Muscle of back (tissue), 13 donors: Measurements from ENCODE around the gene ACTR8. TPM values are rescaled to one million over a fixed set of nuclear protein-coding genes. Genes with fewer than 3 reads are reported as not detected.
"Not testable (repeated sequence)": the region's sequence is repeated elsewhere in the genome, so short reads cannot be mapped to it uniquely, and the experiment has no call there.

Experiments
- DNase-seq, 3 donors: peaks; one replicate each; pipeline versions ENCODE4 v3.0.0 to v3.0.0-alpha.2; 2013
- long read RNA-seq, 9 donors: transcript quantifications; one replicate each; lab custom pipeline, GENCODE V29; 2026
- polyA plus RNA-seq, 10 donors: library from polyadenylated mRNA; unstranded; fragments of 120-200 nt; gene quantifications; one replicate each; pipeline ENCODE4 v1.2.1, GENCODE V29; 2013; ENCODE audit not compliant: insufficient read length in 10 of 10

The ACTR8 gene, protein sequence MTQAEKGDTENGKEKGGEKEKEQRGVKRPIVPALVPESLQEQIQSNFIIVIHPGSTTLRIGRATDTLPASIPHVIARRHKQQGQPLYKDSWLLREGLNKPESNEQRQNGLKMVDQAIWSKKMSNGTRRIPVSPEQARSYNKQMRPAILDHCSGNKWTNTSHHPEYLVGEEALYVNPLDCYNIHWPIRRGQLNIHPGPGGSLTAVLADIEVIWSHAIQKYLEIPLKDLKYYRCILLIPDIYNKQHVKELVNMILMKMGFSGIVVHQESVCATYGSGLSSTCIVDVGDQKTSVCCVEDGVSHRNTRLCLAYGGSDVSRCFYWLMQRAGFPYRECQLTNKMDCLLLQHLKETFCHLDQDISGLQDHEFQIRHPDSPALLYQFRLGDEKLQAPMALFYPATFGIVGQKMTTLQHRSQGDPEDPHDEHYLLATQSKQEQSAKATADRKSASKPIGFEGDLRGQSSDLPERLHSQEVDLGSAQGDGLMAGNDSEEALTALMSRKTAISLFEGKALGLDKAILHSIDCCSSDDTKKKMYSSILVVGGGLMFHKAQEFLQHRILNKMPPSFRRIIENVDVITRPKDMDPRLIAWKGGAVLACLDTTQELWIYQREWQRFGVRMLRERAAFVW
- 10 to 100 TPM; 17.8 to 30.8 (median 26.8) TPM for polyA plus RNA-seq
- long read RNA-seq, donor 1, partial matches to known transcripts: 0 of 2 reads
- long read RNA-seq, donor 1, other reads (novel, unspliced or antisense): 0 of 2 reads
- long read RNA-seq, donor 2, partial matches to known transcripts: 0 of 3 reads
- long read RNA-seq, donor 2, other reads (novel, unspliced or antisense): 0 of 3 reads
- long read RNA-seq, donor 3: 0 reads
- long read RNA-seq, donor 4, partial matches to known transcripts: 0 of 2 reads
- long read RNA-seq, donor 4, other reads (novel, unspliced or antisense): 0 of 2 reads
- long read RNA-seq, donor 5, partial matches to known transcripts: 0 of 4 reads
- long read RNA-seq, donor 5, other reads (novel, unspliced or antisense): 0 of 4 reads
- long read RNA-seq, donor 6, partial matches to known transcripts: 0 of 4 reads
- long read RNA-seq, donor 6, other reads (novel, unspliced or antisense): 0 of 4 reads
- long read RNA-seq, donor 7, partial matches to known transcripts: 0 of 4 reads
- long read RNA-seq, donor 7, other reads (novel, unspliced or antisense): 0 of 4 reads
- long read RNA-seq, donor 8, partial matches to known transcripts: 0 of 1 reads
- long read RNA-seq, donor 8, other reads (novel, unspliced or antisense): 0 of 1 reads
- long read RNA-seq, donor 9: 0 reads

DNA sequence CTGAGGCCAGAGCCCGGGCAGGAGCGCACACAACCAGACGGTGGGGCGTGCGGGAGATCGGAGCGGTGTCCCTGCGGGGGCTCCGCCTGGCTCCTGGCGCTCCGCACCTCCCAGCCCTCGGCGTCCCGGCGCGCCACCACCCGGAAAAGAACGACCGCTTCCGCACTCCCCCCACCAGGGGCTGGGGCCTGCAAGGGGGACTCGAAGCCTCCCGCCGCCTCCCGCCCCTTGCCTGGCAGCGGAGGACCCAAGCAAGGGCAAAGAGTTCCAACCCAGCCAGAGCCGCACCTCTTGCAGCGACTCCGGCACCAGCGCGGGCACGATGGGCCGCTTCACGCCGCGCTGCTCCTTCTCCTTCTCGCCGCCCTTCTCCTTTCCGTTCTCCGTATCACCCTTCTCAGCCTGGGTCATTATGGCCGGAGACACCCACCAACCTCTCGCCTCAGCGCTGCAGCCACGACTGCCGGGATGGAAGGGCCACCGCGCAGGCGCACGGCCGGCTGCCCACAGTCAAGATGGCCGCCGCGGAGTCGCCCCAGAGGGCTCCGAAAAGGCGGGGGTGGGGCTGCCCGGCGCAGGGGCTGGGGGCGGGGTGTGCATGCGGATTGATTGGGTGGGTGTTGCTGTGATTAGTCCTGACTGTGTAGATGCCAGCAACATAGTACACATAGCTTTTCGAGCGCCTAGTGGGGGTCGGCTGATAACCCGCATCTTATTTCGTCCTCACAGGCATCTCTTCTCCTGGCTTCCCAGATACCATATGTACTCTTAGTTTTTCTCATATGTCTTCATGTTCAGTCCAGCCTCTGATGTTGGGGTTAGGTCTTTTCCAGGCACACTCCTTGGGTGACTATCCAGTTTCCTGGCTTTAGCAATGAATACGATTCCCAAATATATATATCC is at the start of gene ACTR8:
ACTR8 (minus strand) TSS at position 462 of the 903 bp plus-strand sequence; CDS start at position 411, 51 bp downstream.
- DNase-seq: peak; percentile 83 to 97 (median 92)

DNA sequence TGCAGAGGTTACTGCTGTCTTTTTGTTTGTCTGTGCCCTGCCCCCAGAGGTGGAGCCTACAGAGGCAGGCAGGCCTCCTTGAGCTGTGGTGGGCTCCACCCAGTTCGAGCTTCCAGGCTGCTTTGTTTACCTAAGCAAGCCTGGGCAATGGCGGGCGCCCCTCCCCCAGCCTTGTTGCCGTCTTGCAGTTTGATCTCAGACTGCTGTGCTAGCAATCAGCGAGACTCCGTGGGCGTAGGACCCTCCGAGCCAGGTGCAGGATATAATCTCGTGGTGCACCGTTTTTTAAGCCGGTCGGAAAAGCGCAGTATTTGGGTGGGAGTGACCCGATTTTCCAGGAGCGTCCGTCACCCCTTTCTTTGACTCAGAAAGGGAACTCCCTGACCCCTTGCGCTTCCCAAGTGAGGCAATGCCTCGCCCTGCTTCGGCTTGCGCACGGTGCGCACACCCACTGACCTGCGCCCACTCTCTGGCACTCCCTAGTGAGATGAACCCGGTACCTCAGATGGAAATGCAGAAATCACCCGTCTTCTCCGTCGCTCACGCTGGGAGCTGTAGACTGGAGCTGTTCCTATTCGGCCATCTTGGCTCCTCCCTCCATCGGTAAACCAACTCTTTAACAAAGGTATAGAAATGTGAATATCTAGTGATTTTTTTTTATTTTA is 45.4 kb upstream of the ACTR8 start:
- not testable (repeated sequence) for DNase-seq

DNA sequence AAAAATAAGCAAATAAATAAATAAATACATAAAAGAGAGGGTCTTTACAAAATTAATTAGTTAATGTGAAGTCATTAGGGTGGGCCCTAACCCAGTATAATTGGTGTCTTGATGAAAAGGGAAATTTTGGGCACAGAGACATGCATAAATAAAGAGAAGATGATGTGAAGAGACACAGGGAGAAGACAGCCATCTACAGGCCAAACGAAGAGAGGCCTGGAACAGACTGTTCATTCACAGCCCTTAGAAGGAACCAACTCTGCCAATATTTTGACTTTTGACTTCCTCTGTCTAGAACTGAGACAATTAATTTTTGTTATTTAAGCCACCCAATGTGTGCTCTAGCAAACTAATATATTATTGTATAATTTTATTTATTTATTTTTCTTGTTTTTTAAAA is 39.3 kb upstream of the ACTR8 start:
- DNase-seq: no peak

DNA sequence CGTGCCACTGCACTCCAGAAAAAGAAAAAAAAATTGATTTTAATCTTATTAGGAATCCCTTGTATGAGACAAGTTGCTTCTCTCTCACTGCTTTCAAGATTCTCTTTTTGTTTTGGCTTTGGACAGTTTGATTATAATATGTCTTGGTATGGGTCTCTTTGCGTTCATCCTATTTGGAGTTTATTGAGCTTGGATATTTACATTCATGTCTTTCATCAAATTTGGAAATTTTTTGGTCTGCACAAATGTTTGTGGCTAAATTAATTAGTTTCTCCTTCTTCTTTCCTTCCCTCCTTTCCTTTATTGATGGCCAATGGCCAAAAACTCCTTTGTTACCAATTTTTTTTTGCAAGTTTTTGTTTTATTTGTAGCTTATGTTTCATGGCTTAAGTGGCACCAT is 37.8 kb upstream of the ACTR8 start:
- no peak for DNase-seq

DNA sequence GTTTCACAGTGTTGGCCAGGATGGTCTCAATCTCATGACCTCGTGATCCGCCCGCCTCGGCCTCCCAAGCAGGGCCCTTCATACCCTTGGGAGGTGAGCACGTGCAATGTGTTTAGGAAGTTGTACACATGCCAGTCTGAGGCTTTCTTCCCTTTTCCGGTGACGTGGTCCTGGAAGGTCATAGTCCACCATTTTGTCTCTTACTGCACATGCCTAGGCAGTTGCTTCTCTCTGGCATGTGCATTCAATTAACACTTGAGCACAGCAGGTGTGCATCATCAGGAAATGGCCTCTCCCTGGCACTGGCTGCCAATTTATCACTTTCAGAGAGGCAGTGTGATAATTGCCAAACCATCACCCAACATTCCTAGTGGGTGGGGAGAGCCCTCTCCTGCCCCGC is 31.4 kb upstream of the ACTR8 start:
- no peak for DNase-seq

DNA sequence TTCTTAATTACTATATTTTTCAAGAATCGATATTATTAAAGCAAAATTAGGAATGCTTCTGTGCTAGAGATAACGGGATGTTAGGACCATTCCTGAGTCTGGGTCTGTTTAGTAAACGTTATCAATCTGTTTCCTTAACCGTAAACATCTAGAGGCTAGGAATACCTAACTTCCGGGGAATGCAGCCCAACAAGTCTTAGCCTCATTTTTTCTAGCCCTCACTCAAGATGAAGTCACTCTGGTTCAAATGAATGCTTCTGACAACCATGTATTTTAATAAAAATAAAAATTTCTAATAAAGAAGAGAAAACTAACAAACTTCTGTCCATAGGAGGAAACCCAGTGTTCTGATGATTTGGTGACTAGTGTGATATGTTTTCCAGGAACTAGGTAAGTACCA is 20.8 kb upstream of the ACTR8 start:
- no peak for DNase-seq

DNA sequence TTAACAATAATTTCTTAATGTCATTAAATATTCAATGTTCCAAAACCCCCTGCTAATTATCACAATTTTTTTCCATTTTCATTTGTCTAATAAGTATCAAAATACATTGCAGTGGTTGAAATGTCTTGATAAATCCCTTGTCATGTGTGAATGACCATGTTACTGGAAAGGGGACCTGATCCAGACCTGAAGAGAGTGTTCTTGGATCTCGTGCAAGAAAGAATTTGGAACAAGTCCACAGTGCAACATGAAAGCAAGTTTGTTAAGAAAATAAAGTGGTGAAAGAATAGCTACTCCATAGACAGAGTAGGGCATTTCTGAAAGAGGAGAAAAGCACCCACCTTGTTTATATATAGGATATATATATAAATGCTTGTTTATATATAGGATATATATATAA is 20.1 kb upstream of the ACTR8 start:
- DNase-seq: no peak

DNA sequence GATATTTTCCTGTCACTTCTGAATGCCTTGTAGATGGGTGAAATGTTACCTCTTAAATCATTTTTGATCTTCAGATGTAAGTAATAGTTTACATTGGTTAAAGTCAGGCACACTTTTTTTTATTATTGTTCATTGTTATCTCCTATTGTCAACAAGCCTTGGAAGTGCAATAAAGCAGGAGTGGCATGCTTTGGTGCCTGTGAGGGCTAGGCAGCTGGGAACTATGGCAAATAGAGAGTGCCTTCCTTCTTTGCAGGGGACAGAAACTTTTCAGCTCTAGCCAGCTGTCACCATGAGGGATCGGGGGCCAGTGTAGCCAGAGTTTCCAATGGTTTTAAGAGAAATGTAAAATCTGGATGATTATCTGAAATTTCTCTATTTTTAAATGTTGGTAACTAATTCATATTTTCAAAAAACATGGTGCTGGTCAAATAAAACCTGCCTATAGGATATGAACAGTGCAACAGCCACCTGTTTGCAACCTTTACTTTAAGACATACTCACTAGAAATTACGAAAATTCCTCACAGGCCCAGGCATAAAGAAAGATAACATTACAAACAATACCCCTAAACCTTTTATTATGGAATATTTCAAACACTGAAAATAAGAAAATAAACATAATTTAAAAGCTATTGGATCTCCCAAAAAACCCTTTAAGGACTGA is 18.8 kb upstream of the ACTR8 start:
- no peak for DNase-seq

DNA sequence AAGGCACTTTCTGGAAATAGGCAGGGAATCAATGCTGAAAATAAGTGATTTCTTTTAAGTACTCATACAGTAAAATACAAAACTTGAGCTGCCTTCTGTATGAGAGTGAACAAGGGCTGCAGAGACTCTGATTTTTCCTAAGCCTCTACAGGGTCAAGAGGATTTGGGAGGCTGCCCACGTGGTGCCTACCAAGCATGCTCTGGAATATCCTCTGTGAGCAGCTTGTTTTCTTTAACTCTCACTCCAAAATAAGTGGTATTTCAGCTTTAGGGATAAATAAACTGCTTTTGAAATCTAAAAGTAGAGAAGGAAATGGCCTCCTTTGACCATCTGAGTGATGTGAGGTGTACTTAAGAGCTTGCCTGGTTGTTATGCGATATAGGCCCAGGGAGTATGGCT is 17.8 kb upstream of the ACTR8 start:
- DNase-seq: no peak

DNA sequence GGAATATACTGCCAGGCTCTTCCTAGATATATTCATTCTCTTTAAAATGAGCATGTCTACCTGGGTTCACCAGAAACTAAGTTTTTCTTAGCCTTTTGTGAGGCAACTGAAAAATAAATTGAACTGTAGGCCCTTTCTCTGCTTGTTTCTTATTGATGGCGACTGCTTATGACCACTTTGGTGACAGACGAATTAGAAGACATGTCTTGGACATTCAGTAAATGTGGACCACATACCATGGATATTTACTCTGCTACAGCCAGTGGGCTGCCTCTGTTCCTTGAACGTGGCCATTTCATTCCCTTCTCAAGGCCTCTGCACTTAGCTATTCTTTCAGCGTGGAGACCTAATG is 10.3 kb upstream of the ACTR8 start:
- no peak for DNase-seq

DNA sequence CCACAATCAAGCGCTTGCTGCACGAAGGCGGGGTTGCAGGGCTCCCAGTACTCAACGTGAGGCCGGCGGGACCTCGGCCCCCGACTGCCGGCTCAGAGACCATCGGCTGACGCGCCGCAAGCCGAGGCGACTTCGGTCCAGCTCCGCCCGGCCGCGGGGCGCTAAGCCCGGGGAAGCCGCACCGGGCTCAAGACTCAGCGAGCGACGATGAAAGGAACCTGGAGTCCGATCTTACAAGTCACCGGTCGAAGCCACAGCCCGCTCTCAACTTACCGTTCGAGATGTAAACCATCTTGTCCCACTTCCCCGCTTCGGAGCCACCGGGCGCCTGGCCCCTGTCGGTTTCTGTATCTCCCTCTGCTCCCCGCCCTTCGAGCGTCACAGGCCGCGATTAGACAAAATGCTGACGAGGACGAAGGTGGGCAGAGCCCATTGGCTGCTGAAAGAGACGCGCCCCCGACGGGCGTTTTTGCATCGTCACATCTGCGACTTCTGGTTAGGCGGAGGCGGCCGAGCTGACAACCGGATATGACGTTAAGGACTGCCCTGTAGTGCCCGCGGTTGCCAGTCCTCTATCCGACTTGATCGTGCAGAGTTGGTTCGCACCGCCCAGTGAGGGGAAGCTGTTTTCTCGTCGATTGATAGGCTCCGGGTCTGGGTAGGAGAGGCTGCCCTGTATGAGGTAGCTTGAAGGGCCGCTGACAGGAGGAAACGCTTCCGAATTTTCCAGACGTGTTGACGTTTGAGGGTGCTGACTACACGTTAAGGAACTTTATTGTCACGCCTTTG is 9.7 kb upstream of the ACTR8 start, which contains the start of gene SELENOK:
SELENOK (minus strand) TSS at position 363 of the 789 bp plus-strand sequence.
- peak; percentile 99 for DNase-seq

DNA sequence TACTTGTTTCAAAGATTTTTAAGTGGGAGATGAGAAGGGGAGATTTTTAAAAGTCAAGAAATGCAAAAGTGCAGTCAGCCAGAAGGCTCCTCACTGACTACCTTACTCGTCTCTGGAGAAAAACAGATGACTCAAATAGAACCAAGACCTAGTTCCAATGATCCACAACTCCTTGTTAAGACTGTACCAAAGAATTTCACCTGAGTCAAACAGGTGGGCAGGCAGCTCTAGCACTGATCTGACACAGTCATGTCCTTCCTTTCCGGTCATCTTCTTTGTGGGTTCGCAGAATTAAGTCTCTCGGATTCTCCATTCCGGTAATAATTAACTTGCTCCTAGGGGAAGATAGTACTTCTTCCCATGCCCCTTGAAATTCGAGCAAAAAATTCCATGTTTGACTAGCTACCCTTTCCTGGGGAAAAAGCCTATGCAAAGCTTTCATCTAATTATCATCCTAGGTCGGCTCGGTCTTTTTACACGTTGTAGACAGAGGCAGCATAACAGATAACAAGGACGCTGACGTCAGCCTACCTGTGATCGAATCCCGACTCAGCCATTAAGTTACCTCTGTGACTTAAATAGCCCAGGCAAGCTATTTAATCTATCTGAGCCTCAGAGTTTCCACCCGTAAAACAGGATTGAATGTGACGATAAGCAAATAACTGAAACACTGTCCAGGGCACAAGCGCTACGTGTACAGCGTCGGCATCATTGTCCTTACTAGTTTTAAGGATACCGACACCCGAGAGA is 8.9 kb upstream of the ACTR8 start:
- DNase-seq: peak in 1 of 3 donors; percentile 31

DNA sequence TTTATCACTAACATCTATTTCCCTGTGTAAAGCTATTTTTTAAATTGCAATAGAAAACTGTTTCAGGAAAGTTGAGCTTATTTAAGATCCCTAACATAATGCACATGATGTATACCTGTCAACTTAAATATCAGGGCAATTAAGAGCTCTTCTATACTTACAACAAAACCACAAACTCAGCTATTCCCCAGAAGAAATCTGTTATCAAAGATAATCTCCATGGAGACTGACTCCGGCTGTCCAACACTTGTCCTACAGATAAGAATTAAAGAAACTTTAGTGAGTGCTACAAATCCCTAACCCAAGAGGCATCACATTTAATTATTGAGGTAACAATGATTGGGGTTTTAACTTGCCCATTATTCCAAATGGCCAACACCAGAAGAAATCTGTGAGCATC is 6.3 kb upstream of the ACTR8 start:
- DNase-seq: no peak

DNA sequence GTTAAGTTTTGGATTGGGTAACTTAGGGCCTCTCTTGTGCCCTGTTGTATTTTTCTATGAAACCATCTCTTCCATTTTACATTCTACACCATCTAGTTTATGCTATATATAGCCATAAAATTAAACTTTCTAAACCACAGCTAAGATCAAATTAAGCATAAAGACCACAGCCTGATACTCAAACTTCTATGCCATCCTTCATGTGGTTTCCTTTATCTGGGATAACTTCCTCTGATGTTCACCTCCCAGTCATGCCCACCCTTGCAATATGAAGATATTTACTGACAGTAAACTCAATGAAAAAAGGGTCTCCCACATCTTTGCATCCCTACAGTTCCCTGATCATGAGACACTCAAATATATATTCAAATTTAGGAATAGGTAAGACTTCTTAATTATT is 5.5 kb upstream of the ACTR8 start:
- DNase-seq: no peak

DNA sequence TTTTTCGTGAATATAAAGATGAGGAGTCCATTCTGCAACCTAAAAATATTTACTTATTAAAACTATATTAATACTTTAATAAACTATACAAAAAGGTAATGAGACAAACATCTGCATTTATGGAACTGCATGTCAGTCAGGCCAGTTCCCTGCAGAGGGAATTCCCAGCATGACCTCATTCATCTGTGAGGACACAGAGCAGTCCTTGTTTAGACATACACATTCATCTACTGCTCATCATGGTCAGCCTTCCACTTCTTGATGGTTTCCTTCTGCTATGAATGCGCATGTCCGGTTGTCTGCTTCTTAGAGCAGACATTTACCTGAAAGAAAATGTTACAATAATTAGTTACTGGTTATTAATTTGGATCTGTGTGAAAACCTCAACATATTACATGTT is 3.3 kb upstream of the ACTR8 start:
- DNase-seq: no peak

DNA sequence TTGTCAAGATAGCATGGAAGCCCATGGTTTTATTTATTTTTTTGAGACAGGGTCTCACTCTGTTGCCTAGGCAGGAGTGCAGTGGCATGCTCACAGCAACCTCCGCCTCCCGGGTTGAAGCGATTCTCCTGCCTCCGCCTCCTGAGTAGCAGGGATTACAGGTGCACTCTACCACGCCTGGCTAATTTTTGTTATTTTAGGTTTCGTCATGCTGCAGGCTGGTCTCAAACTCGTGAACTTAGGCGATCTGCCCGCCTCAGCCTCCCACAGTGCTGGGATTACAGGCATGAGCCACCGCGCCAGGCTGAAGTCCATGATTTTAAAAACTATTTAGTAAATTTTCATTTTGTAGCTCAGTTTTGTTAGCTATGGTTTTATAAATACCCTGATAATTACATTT is 2.7 kb upstream of the ACTR8 start:
- no peak for DNase-seq

DNA sequence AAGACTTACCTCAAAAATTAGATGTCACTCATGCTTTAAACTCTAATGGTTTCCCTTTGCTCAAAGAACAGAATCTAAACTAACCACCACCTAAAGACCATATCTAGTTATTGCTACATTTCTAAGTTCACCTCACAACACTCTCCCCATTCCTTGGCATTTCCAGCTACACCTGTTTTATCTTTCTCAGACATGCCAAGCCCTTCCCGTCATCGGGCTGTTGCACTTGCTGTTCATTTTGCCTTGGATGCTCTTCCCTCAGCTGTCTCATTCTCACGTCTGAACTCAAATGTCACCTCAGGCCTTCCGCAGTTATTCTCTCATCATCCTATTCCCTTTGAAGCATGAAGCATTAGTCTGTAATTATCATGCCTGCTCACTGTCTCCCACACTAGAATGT is 1.1 kb upstream of the ACTR8 start:
- DNase-seq: no peak
